BLaER1 (cell line): ENCODE measurements around the gene IMMP2L.

Experiments used
- H3K27ac ChIP-seq: shearing (Covaris generic); formaldehyde crosslinking; 2 replicates; pipeline ENCODE4 v1.8.1; 2022
- H3K27me3 ChIP-seq: shearing (Covaris generic); formaldehyde crosslinking; 2 replicates; pipeline ENCODE4 v1.8.1; 2022
- H3K36me3 ChIP-seq: shearing (Covaris generic); formaldehyde crosslinking; 2 replicates; pipeline ENCODE4 v1.8.1; 2022
- H3K4me1 ChIP-seq: shearing (Covaris generic); formaldehyde crosslinking; 2 replicates; pipeline ENCODE4 v1.8.1; 2022
- H3K4me2 ChIP-seq: shearing (Covaris generic); formaldehyde crosslinking; 2 replicates; pipeline ENCODE4 v1.8.1; 2022
- H3K4me3 ChIP-seq: shearing (Covaris generic); formaldehyde crosslinking; 2 replicates; pipeline ENCODE4 v1.8.1; 2022
- H3K9ac ChIP-seq: shearing (Covaris generic); formaldehyde crosslinking; 2 replicates; pipeline ENCODE4 v1.8.1; 2022
- H3K9me3 ChIP-seq: shearing (Covaris generic); formaldehyde crosslinking; 2 replicates; pipeline ENCODE4 v1.8.1; 2022
- H4K20me1 ChIP-seq: shearing (Covaris generic); formaldehyde crosslinking; 2 replicates; pipeline ENCODE4 v1.8.1; 2022
- Cebpa-rat ChIP-seq: shearing (Covaris generic); IDR thresholded peaks from 2 replicates; pipeline ENCODE4 v1.8.1; 2022

The IMMP2L gene

DNA sequence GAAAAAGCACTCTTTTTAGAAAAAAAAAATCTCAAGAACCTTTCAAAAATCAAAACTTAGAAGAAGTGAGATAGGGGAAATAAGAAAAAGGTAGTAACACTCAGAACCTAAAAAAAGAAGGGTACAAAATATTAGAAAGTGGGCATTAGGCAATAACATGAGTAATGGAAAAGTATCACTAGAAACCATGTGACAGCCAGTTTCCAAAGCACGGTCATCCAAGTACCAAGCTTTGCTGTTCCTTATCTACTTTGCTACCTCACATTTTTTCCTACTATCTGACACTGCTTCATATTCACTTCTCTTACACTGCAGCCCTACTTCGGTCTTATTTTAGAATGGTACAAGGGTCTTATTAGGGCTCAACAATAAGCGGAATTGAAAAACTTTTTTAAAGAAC, 30.3 kb downstream of the IMMP2L start:
- H3K9me3 ChIP-seq, result no peaks in the 10 kb centered on the region
- H3K4me1 ChIP-seq, result peaks cover 46% of the 10 kb centered on the region
- no peaks in the 10 kb centered on the region for H3K27me3 ChIP-seq
- H3K9ac ChIP-seq, result no peak overlapping the region
- no peak overlapping the region for H3K4me3 ChIP-seq
- H3K27ac ChIP-seq, result no peak overlapping the region
- no peaks in the 10 kb centered on the region for H4K20me1 ChIP-seq
- no peaks in the 10 kb centered on the region for H3K36me3 ChIP-seq
- peak overlapping the region; percentile 50 for H3K4me2 ChIP-seq
- TF ChIP-seq Cebpa-rat, result no peak

DNA sequence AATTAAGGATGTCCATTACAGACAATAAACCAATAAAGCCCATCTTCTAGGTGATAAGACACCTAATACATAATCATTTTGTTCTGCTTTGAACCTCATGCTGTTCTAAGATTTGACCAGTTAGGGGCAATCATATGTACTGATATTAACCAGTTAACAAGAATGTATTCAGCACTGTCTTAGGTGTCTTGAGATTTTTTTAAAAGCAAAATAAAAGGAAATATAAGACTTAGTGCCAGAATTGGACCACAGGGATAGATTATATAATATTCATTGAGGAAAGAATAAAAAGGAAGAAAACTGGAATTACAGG, 32.0 kb downstream of the IMMP2L start:
- no peaks in the 10 kb centered on the region for H4K20me1 ChIP-seq
- no peak overlapping the region for H3K9ac ChIP-seq
- H3K4me2 ChIP-seq, result no peak overlapping the region
- TF ChIP-seq Cebpa-rat, result no peak
- H3K4me1 ChIP-seq, result peaks cover 47% of the 10 kb centered on the region
- H3K27me3 ChIP-seq, result no peaks in the 10 kb centered on the region
- no peak overlapping the region for H3K27ac ChIP-seq
- H3K4me3 ChIP-seq, result no peak overlapping the region
- H3K36me3 ChIP-seq, result no peaks in the 10 kb centered on the region
- H3K9me3 ChIP-seq, result no peaks in the 10 kb centered on the region

DNA sequence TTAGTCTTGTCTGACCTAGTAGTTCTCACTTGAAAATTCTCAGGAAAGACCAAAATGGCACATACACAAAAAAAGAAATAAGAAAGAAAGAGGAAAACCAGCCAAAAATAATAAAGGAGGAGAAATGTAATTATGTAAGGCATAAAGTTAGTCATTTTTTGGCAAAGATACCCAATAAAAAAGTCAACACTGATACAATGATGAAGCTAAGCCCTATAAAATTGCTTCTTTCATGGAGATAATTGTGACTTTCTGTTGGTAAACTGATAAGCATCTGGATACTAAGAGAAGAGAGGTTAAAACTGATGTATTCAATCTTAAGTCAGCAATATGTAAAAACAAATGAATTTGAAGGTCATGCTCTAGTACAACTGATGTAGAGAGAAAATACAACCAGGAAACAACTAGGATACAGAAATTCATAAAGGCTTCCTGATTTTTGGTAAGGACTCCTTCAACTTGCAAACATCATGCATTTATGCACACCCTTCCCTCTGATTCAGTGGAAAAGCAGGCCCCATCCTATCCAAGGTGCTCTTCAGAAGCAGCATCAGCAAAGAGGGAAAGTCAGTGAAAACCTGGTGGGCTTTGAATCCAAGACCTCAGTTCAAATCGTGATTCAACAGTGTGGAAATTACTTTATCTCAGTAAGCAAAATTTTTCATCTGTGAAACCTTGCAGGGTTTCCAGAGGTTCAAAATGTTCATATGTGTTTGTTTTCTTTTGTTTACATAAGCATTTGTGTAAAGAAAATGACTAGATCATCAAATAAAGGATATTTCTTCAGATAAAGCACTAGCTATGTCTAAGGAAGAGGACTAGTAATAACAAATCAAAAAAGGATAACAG, 32.6 kb downstream of the IMMP2L start:
- Histone ChIP-seq H3K36me3 (no peaks in the 10 kb centered on the region), H3K27me3 (no peaks in the 10 kb centered on the region), H3K4me3 (no peak overlapping the region), H4K20me1 (no peaks in the 10 kb centered on the region), H3K4me1 (peaks cover 47% of the 10 kb centered on the region), H3K9me3 (no peaks in the 10 kb centered on the region), H3K27ac (no peak overlapping the region), H3K9ac (no peak overlapping the region), H3K4me2 (no peak overlapping the region)
- no peak for TF ChIP-seq Cebpa-rat

DNA sequence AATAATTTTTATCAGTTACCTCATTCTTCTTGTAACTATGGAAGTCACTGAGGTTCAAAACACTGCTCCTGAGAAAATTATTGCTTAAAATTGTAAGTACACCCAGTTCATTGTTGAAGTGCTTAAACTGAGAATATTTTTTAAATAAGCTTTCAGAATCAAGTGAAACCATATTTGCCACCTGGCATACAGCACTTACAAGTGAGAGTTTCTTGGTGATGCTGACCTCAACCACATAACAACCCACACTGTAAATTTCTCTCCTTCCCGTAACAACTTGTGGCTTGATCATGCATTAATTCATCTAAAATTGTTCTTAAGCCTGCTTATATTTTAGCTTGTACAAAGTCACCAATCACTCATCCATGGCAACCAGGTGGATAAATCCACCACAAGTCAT, 34.0 kb downstream of the IMMP2L start:
- Histone ChIP-seq H3K4me3 (no peak overlapping the region), H3K27me3 (no peaks in the 10 kb centered on the region), H3K4me1 (peaks cover 46% of the 10 kb centered on the region), H3K9me3 (no peaks in the 10 kb centered on the region), H3K36me3 (no peaks in the 10 kb centered on the region), H3K27ac (no peak overlapping the region), H3K9ac (no peak overlapping the region), H3K4me2 (peak overlapping the region; percentile 46), H4K20me1 (no peaks in the 10 kb centered on the region)
- no peak for TF ChIP-seq Cebpa-rat

DNA sequence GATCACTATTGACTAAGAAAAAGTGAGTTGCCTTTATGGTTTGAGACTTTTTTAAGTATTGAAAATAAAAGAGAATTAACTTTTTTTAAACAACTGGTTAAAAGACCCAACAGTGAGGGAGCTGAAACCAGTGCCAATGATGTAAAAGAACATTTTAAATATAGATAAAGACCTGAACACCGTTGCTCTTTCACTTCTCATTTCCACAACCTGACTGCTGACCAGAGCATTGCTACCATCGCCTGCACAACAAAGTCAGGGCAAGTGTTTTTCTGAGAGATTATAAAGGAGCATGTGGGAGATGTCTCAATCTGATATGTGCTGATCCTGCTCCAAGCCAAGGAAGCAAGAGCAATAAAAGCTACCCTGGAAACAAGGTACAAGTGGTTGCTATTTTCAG, 34.7 kb downstream of the IMMP2L start:
- TF ChIP-seq Cebpa-rat, result no peak
- Histone ChIP-seq H3K4me2 (no peak overlapping the region; the same call in 1 of the 2 replicates), H3K4me1 (peaks cover 38% of the 10 kb centered on the region), H3K27me3 (no peaks in the 10 kb centered on the region), H4K20me1 (no peaks in the 10 kb centered on the region), H3K4me3 (no peak overlapping the region), H3K27ac (no peak overlapping the region), H3K36me3 (no peaks in the 10 kb centered on the region), H3K9ac (no peak overlapping the region), H3K9me3 (no peaks in the 10 kb centered on the region)

DNA sequence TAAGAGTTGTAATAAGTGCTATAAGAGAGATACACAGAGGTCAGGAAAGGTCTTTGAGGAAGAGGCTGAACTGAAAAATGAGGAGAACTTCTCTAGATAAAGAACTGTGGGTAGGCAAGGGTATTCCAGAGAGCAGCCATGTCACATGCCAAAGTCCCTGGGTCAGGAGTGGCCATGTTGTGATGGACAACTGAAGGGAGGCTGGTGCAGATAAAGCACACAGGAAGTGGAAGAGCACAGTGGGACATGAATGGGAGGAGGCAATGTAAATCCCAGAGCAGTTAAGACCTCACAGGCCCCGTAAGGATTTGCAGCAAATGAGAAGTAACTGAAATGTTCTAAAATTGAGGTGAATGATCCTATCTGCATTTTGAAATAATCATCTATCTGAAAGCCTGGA, 37.2 kb downstream of the IMMP2L start:
- Histone ChIP-seq H3K9ac (no peak overlapping the region), H3K4me2 (no peak overlapping the region), H3K27me3 (no peaks in the 10 kb centered on the region), H3K36me3 (peaks cover 6% of the 10 kb centered on the region; the same call in 1 of the 2 replicates), H4K20me1 (no peaks in the 10 kb centered on the region), H3K9me3 (peaks cover 10% of the 10 kb centered on the region), H3K4me3 (no peak overlapping the region), H3K4me1 (peaks cover 28% of the 10 kb centered on the region), H3K27ac (no peak overlapping the region)
- TF ChIP-seq Cebpa-rat, result no peak

DNA sequence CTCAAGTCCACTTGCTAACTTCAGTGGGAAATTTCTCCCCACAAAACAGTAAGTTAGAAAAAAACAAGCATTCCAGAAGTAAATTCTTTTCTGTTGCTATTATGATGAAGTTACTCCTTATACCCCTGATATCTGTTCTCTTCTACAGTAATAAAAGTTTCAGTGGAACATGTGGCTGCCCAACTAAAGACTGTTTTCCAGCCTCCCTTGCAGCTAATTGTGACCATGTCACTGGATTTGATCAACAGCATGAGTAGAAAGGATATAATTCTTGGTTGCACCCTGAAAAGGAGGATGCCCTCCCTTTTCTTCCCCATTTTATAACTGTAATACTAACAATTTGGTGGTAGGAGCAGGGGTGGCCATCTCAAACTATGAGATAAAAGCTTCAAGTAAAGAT, 40.6 kb downstream of the IMMP2L start:
- Histone ChIP-seq H3K9me3 (peaks cover 10% of the 10 kb centered on the region), H4K20me1 (no peaks in the 10 kb centered on the region), H3K27ac (no peak overlapping the region), H3K27me3 (no peaks in the 10 kb centered on the region), H3K9ac (no peak overlapping the region), H3K4me1 (no peaks in the 10 kb centered on the region), H3K4me3 (no peak overlapping the region), H3K4me2 (no peak overlapping the region), H3K36me3 (peaks cover 12% of the 10 kb centered on the region)
- no peak for TF ChIP-seq Cebpa-rat

DNA sequence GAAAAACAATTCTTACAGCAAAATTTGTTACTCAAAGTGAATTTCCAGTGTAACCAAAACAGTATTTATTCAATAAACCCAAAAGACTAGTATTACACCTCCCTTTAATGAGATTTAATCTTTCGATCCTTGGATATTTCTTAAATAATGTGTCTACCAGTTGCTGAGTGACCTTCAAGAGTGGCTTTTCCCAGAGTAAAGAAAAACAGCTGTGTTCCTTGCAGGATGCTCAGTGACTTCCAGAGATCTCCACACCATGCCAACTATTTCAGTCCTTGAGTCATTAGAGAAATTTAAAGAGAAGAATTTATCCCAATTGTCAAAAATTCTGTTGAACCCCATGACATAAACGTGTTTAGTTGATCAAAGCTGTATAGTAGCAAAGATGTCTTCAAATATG, 44.0 kb downstream of the IMMP2L start:
- H4K20me1 ChIP-seq, result no peaks in the 10 kb centered on the region
- no peaks in the 10 kb centered on the region for H3K4me1 ChIP-seq
- H3K4me2 ChIP-seq, result no peak overlapping the region
- H3K4me3 ChIP-seq, result no peak overlapping the region
- H3K36me3 ChIP-seq, result peaks cover 12% of the 10 kb centered on the region
- TF ChIP-seq Cebpa-rat, result no peak
- H3K9me3 ChIP-seq, result peaks cover 10% of the 10 kb centered on the region
- H3K27ac ChIP-seq, result no peak overlapping the region
- H3K9ac ChIP-seq, result no peak overlapping the region
- no peaks in the 10 kb centered on the region for H3K27me3 ChIP-seq

DNA sequence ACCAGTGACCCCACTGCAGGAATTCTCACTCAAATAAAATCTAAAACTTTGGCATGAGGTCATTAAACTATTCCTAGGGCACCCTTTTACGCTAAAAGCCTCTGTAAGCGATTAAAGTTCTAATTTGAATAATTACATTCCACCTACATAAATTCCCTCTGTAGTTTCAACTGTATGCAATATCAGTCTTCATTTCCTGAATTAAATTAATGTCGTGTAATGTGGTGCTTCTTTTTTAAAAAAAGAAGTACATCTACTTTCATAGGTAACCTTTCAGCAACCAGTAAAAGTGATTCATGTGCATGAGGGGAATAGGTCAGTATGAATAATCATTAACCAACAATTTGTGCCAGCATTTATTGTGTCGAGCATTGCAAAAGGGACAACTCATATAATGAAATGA, 44.7 kb downstream of the IMMP2L start:
- H3K9ac ChIP-seq, result no peak overlapping the region
- TF ChIP-seq Cebpa-rat, result no peak
- peaks cover 12% of the 10 kb centered on the region for H3K36me3 ChIP-seq
- H3K9me3 ChIP-seq, result peaks cover 10% of the 10 kb centered on the region
- no peaks in the 10 kb centered on the region for H3K4me1 ChIP-seq
- no peak overlapping the region for H3K4me2 ChIP-seq
- no peaks in the 10 kb centered on the region for H3K27me3 ChIP-seq
- no peak overlapping the region for H3K27ac ChIP-seq
- H3K4me3 ChIP-seq, result no peak overlapping the region
- no peaks in the 10 kb centered on the region for H4K20me1 ChIP-seq

DNA sequence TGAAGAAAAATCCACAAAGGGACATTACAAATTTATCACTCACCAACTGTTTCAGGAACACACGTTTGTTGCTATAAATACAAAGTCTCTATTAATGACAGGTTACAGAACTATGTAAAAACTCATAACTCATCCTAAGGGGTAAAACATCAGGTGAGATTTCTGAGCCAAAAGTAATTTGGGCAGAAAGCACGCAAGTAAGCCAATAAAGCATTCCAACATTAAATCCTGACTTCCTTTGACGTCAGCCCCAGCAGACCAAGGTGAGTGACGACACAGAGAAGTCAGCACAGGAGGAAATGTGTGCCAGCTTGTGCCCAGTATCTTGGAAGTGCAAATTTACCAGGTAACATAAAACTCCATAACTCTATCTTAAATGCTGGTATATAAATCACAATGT, 45.7 kb downstream of the IMMP2L start:
- Histone ChIP-seq H3K27me3 (no peaks in the 10 kb centered on the region), H4K20me1 (no peaks in the 10 kb centered on the region), H3K4me3 (no peak overlapping the region), H3K9me3 (peaks cover 5% of the 10 kb centered on the region), H3K9ac (no peak overlapping the region), H3K36me3 (peaks cover 8% of the 10 kb centered on the region), H3K27ac (no peak overlapping the region), H3K4me2 (no peak overlapping the region), H3K4me1 (no peaks in the 10 kb centered on the region)
- TF ChIP-seq Cebpa-rat, result no peak

DNA sequence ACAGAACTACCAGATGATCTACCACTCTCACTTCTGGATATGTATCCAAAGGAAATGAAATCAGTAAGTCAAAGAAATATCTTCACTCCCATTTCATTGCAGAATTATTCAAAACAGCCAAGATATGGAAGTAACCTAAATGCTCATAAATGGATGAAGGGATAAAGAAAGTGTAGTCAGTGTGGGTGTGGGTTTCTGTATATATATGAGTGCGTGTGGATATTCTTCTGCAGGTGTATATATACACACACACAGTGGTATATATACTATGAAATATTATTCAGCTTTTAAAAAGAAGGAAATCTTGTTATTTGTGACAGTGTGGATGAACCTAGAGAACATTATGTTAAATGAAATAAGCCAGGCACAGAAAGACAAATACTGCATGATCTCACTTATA, 48.7 kb downstream of the IMMP2L start:
- Histone ChIP-seq H3K4me3 (no peak overlapping the region), H3K9ac (no peak overlapping the region), H3K9me3 (no peaks in the 10 kb centered on the region), H3K27me3 (no peaks in the 10 kb centered on the region), H4K20me1 (no peaks in the 10 kb centered on the region), H3K4me2 (no peak overlapping the region), H3K4me1 (no peaks in the 10 kb centered on the region), H3K27ac (no peak overlapping the region), H3K36me3 (no peaks in the 10 kb centered on the region; the same call in 1 of the 2 replicates)
- TF ChIP-seq Cebpa-rat, result no peak
